Coronary artery (tissue), 2 donors: Measurements from ENCODE around the gene CHCT1.

Experiments used
- DNase-seq: peaks from one replicate; pipeline ENCODE4 v3.0.0-alpha.2; 2017; ENCODE audit warnings: low spot score
- H3K27ac ChIP-seq, 2 donors: fragments of 200-600 bp; sonication (generic); one replicate each; pipeline ENCODE4 v1.5.1; 2016 to 2019
- H3K4me3 ChIP-seq: fragments of 200-600 bp; sonication (generic); 2 replicates; pipeline ENCODE4 v1.5.1; 2016; ENCODE audit warnings: mild to moderate bottlenecking, moderate library complexity
- TF ChIP-seq, protein P1 (sequence below): fragments of 200-600 bp; sonication (generic); IDR thresholded peaks from one replicate; pipeline ENCODE4 v1.5.1; 2019; ENCODE audit warnings: antibody characterized with exemption

CHCT1 gene

GRCh38 chr17:60451965-60452364, 29.7 kb downstream of the CHCT1 start:
- H3K4me3 ChIP-seq = no peak overlapping the region
- no peak overlapping the region for H3K27ac ChIP-seq
- DNase-seq = no peak
- TF ChIP-seq, protein P1, sequence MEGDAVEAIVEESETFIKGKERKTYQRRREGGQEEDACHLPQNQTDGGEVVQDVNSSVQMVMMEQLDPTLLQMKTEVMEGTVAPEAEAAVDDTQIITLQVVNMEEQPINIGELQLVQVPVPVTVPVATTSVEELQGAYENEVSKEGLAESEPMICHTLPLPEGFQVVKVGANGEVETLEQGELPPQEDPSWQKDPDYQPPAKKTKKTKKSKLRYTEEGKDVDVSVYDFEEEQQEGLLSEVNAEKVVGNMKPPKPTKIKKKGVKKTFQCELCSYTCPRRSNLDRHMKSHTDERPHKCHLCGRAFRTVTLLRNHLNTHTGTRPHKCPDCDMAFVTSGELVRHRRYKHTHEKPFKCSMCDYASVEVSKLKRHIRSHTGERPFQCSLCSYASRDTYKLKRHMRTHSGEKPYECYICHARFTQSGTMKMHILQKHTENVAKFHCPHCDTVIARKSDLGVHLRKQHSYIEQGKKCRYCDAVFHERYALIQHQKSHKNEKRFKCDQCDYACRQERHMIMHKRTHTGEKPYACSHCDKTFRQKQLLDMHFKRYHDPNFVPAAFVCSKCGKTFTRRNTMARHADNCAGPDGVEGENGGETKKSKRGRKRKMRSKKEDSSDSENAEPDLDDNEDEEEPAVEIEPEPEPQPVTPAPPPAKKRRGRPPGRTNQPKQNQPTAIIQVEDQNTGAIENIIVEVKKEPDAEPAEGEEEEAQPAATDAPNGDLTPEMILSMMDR = no peak

- Histone ChIP-seq H3K27ac (no peak overlapping the region), H3K4me3 (no peak overlapping the region)
- no peak for DNase-seq
- TF ChIP-seq, protein P1 = no peak
Measured at GRCh38 chr17:60455378-60455777, 33.1 kb downstream of the CHCT1 start.

GRCh38 chr17:60457148-60457547, 34.9 kb downstream of the CHCT1 start:
- H3K27ac ChIP-seq = no peak overlapping the region
- TF ChIP-seq, protein P1 = no peak
- DNase-seq = no peak
- H3K4me3 ChIP-seq = no peak overlapping the region

DNA sequence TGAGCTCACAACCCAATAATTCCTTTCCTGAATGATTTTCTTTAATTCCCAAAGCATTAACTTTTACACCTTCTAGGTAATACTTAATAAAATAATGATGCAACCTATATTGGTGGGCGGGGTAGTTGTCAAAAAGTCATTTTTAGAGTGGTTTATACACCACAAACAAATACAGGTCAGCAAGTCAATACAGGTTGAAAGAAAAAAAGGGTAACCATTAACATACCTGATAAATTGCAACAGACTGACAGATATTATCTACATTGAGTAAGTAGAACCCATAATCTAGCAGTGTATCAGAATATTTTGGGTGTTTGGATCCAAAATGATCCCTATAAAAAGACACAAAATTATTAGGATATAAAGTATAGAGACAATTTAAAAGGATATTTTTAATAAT, 39.3 kb downstream of the CHCT1 start:
- TF ChIP-seq, protein P1 = no peak
- Histone ChIP-seq H3K4me3 (no peak overlapping the region), H3K27ac (no peak overlapping the region)
- DNase-seq = no peak

DNA sequence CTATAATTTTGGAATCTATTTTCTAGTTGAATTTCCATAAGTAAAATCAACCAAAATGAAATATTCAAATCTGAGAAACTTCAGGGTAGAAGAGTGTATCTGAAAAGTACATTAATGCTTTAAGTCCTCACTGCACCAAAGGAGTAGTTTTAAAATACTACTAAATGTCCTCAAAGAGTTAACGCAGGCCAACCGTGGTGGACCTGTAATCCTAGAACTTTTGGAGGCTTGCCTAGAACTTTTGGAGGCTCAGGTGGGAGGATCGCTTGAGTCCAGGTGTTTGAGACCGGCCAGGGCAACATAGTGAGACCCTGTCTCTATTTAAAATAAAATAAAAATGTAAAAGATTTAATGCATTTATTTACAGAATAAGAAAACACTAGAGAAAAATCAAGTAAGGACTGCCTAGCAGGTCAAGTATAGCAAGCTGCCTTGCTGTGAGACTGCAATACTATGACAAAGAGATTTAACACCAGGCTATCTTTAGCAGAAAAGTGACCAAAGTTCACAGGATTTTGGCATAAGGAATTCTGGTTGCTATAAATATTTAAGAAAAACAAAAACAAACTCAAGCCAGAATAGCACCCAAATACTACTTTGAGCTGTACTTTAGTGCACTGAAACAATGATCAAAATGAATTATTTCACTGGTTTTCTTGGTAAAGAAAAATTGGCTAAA, 41.0 kb downstream of the CHCT1 start:
- no peak overlapping the region for H3K4me3 ChIP-seq
- DNase-seq = no peak
- no peak overlapping the region for H3K27ac ChIP-seq
- TF ChIP-seq, protein P1 = no peak

GRCh38 chr17:60464343-60464742, 42.1 kb downstream of the CHCT1 start:
- no peak for DNase-seq
- H3K27ac ChIP-seq = no peak overlapping the region
- TF ChIP-seq, protein P1 = no peak
- H3K4me3 ChIP-seq = no peak overlapping the region

DNA sequence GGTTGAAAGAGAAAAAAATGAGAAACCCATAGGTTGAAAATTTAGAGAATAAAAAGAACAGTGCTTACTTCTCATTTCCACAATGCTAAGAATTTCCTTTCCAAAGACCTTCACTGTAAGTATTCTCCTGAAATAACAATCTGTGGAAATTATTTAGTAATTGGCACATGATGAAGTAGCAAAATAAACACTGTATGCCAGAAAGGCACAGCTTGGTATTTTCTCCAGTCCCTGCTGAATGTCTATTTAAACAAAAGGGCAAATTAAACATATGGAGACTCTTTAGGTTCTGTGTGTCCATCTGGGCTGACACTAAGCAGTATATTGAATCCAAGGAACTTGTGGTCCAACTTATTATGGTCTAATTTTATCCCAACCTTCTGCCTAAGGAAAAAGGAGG, 46.1 kb downstream of the CHCT1 start:
- no peak overlapping the region for H3K27ac ChIP-seq
- TF ChIP-seq, protein P1 = no peak
- DNase-seq = no peak
- H3K4me3 ChIP-seq = no peak overlapping the region
